MM.1S (cell line): ENCODE results near the gene FOXA3.

ENCODE experiments used
- DNase-seq: peaks from one replicate; pipeline ENCODE4 v3.0.0-alpha.2; 2015
- H2AFZ ChIP-seq: fragments of 300-600 bp; sonication (generic); 2 replicates; pipeline ENCODE4 v1.6.0; 2016; ENCODE audit warnings: antibody characterized with exemption, low read length
- H3F3A ChIP-seq: fragments of 300-600 bp; sonication (generic); 2 replicates; pipeline ENCODE4 v1.6.1; 2016; ENCODE audit warnings: mild to moderate bottlenecking, antibody characterized with exemption, low read length, moderate library complexity, mixed read lengths; ENCODE audit not compliant: insufficient read depth
- H3K27ac ChIP-seq: fragments of 300-600 bp; sonication (generic); 2 replicates; pipeline ENCODE4 v1.5.1; 2016; ENCODE audit warnings: mild to moderate bottlenecking, low read length
- H3K27me3 ChIP-seq: fragments of 300-600 bp; sonication (generic); replicated peaks from 2 replicates; pipeline ENCODE4 v1.6.0; 2016; ENCODE audit warnings: low read length; ENCODE audit not compliant: insufficient read depth
- H3K36me3 ChIP-seq: fragments of 300-600 bp; sonication (generic); replicated peaks from 2 replicates; pipeline ENCODE4 v1.6.1; 2016; ENCODE audit warnings: mild to moderate bottlenecking, low read length, mixed read lengths; ENCODE audit not compliant: insufficient read depth
- H3K4me1 ChIP-seq: fragments of 300-600 bp; sonication (generic); 2 replicates; pipeline ENCODE4 v1.6.1; 2016; ENCODE audit warnings: low read length, mixed read lengths
- H3K4me2 ChIP-seq: fragments of 300-600 bp; sonication (generic); 2 replicates; pipeline ENCODE4 v1.6.0; 2016; ENCODE audit warnings: low read depth, low read length
- H3K4me3 ChIP-seq: fragments of 300-600 bp; sonication (generic); 2 replicates; pipeline ENCODE4 v1.5.1; 2016; ENCODE audit warnings: low read length, mixed read lengths
- H3K79me2 ChIP-seq: fragments of 300-600 bp; sonication (generic); 2 replicates; pipeline ENCODE4 v1.6.1; 2016; ENCODE audit warnings: mixed run types, low read length, mixed read lengths
- H3K9ac ChIP-seq: fragments of 300-600 bp; sonication (generic); 2 replicates; pipeline ENCODE4 v1.6.1; 2016; ENCODE audit warnings: low read length, mixed read lengths
- H3K9me2 ChIP-seq: fragments of 300-600 bp; sonication (generic); replicated peaks from 2 replicates; pipeline ENCODE4 v1.6.1; 2016; ENCODE audit warnings: mild to moderate bottlenecking, low read length, mixed read lengths; ENCODE audit not compliant: insufficient read depth
- H3K9me3 ChIP-seq: fragments of 300-600 bp; sonication (generic); replicated peaks from 2 replicates; pipeline ENCODE4 v1.6.1; 2016; ENCODE audit warnings: mild to moderate bottlenecking, low read length, mixed read lengths; ENCODE audit not compliant: insufficient read depth
- H4K20me1 ChIP-seq: fragments of 300-600 bp; sonication (generic); 2 replicates; pipeline ENCODE4 v1.6.1; 2016; ENCODE audit warnings: mild to moderate bottlenecking, low read length, moderate library complexity, mixed read lengths; ENCODE audit not compliant: insufficient read depth
- CTCF ChIP-seq: fragments of 300-600 bp; sonication (generic); IDR thresholded peaks from 2 replicates; pipeline ENCODE4 v1.5.1; 2016; ENCODE audit warnings: antibody characterized with exemption, low read length, mixed read lengths
- EZH2 ChIP-seq: fragments of 300-600 bp; sonication (generic); optimal IDR thresholded peaks from 2 replicates; pipeline ENCODE3; 2017; ENCODE audit warnings: low read depth, mild to moderate bottlenecking, antibody characterized with exemption, low read length, mixed read lengths
- EZH2phosphoT487 ChIP-seq: fragments of 300-600 bp; sonication (generic); IDR thresholded peaks from 2 replicates; pipeline ENCODE4 v1.6.1; 2018; ENCODE audit warnings: antibody characterized with exemption, low read length

The FOXA3 gene

GRCh38 chr19:45900738-45901431 lies 36.8 kb downstream of the FOXA3 start:
- peaks cover 5% of the 10 kb centered on the region for H3K27me3 ChIP-seq
- DNase-seq, result no peak
- no peak overlapping the region for H3K27ac ChIP-seq
- no peak overlapping the region for H3K4me3 ChIP-seq
- peaks cover 7% of the 10 kb centered on the region for H3F3A ChIP-seq
- no peaks in the 10 kb centered on the region for H3K9me3 ChIP-seq
- H3K79me2 ChIP-seq, result no peaks in the 10 kb centered on the region
- peaks cover 4% of the 10 kb centered on the region for H3K4me1 ChIP-seq
- H3K36me3 ChIP-seq, result no peaks in the 10 kb centered on the region
- TF ChIP-seq EZH2phosphoT487, result no peak
- TF ChIP-seq CTCF, result no peak
- TF ChIP-seq EZH2, result no peak
- no peaks in the 10 kb centered on the region for H4K20me1 ChIP-seq
- no peak overlapping the region for H3K4me2 ChIP-seq
- no peak overlapping the region for H3K9ac ChIP-seq
- no peak overlapping the region for H2AFZ ChIP-seq
- H3K9me2 ChIP-seq, result no peaks in the 10 kb centered on the region

- no peak for TF ChIP-seq CTCF
- TF ChIP-seq EZH2, result no peak
- H3K4me1 ChIP-seq, result peaks cover 4% of the 10 kb centered on the region
- H4K20me1 ChIP-seq, result no peaks in the 10 kb centered on the region
- no peak overlapping the region for H3K4me3 ChIP-seq
- H3K9me2 ChIP-seq, result no peaks in the 10 kb centered on the region
- H2AFZ ChIP-seq, result no peak overlapping the region
- H3K9ac ChIP-seq, result no peak overlapping the region
- peaks cover 7% of the 10 kb centered on the region for H3F3A ChIP-seq
- no peak overlapping the region for H3K27ac ChIP-seq
- H3K4me2 ChIP-seq, result no peak overlapping the region; the same call in 1 of the 2 replicates
- H3K9me3 ChIP-seq, result no peaks in the 10 kb centered on the region
- H3K27me3 ChIP-seq, result peaks cover 7% of the 10 kb centered on the region
- no peak for DNase-seq
- no peaks in the 10 kb centered on the region for H3K79me2 ChIP-seq
- no peaks in the 10 kb centered on the region for H3K36me3 ChIP-seq
Observed at GRCh38 chr19:45901432-45901911, 37.3 kb downstream of the FOXA3 start.

- Histone ChIP-seq H3K27ac (peak within 1 kb of the TSS; percentile 54; the same call in 1 of the 2 replicates), H3K4me2 (peak within 1 kb of the TSS; percentile 100), H2AFZ (peak within 1 kb of the TSS; percentile 99), H3K9me3 (no peaks in the 10 kb centered on the region), H3K27me3 (peaks cover 10% of the 10 kb centered on the region), H3K9ac (peak within 1 kb of the TSS; percentile 79), H3K79me2 (no peaks in the 10 kb centered on the region), H3K4me1 (peaks cover 4% of the 10 kb centered on the region), H3F3A (peaks cover 7% of the 10 kb centered on the region), H3K36me3 (no peaks in the 10 kb centered on the region), H4K20me1 (no peaks in the 10 kb centered on the region), H3K4me3 (peak within 1 kb of the TSS; percentile 97), H3K9me2 (no peaks in the 10 kb centered on the region)
- DNase-seq, result no peak
- TF ChIP-seq EZH2 (no peak), EZH2phosphoT487 (no peak), CTCF (no peak)
Observed at GRCh38 chr19:45901912-45902650, 38.0 kb downstream of the FOXA3 start, which contains the start of gene MYPOP. Gene MYPOP, minus strand, starts transcription at chr19:45902613. Its CDS starts 840 bp downstream, at chr19:45901773.
